Cardiac septum (tissue), 1 donor: Measurements from ENCODE around the gene MYL12A. TPM values are rescaled to one million over a fixed set of nuclear protein-coding genes. Genes with fewer than 3 reads are reported as not detected.

Experiments used
- DNase-seq: peaks from one replicate; pipeline ENCODE4 v3.0.0-alpha.2; 2020; ENCODE audit warnings: low spot score
- intact Hi-C: fragments of 100-400 bp; cut with DNase I; formaldehyde crosslinking; loops from one replicate; pipeline ENCODE4 v1.14.0; 2022
- total RNA-seq: library from RNA; stranded (reverse); fragmentation: NEBNext Ultra II Directional; extraction: Animal tissue kit (Norgen Biotek cat#: 25700); gene quantifications from one replicate; pipeline ENCODE4 v1.2.1, GENCODE V29; 2021
- donor health status: DM: no; HTN: no; CAD: no.

Gene MYL12A
- total RNA-seq, 1 donor from 2014 or later: 4,186 TPM

- intact Hi-C loops: no loop called here
- no peak for DNase-seq
Measured at GRCh38 chr18:3250237-3251107, 2.9 kb downstream of the MYL12A start.

- DNase-seq: no peak
Measured at GRCh38 chr18:3251249-3251962, 3.8 kb downstream of the MYL12A start.

GRCh38 chr18:3251963-3252277, 4.3 kb downstream of the MYL12A start:
- intact Hi-C loops: no loop called here
- DNase-seq: no peak

More at GRCh38 chr18:3251249-3251962, 3.8 kb downstream of the MYL12A start:
- intact Hi-C loops: no loop called here

- intact Hi-C loops: no loop called here
- no peak for DNase-seq
Measured at GRCh38 chr18:3252843-3253242, 5.2 kb downstream of the MYL12A start.

GRCh38 chr18:3254725-3255124, 7.1 kb downstream of the MYL12A start:
- no peak for DNase-seq

GRCh38 chr18:3255611-3256165, 8.1 kb downstream of the MYL12A start:
- intact Hi-C loops: no loop called here
- no peak for DNase-seq

More at GRCh38 chr18:3254725-3255124, 7.1 kb downstream of the MYL12A start:
- intact Hi-C loops: no loop called here

GRCh38 chr18:3256693-3257626, 9.4 kb downstream of the MYL12A start:
- intact Hi-C loops: no loop called here
- no peak for DNase-seq

GRCh38 chr18:3257627-3258120, 10.1 kb downstream of the MYL12A start:
- DNase-seq: no peak
- intact Hi-C loops: no loop called here

- no peak for DNase-seq
- intact Hi-C loops: loop anchor here (5.0 to 10.0 kb wide), 3 partner anchors 191 to 514 kb away; partner anchors contain the start of gene TGIF1
Measured at GRCh38 chr18:3260995-3261372, 13.4 kb downstream of the MYL12A start.

GRCh38 chr18:3261373-3262233, 14.0 kb downstream of the MYL12A start, which contains the start of gene MYL12B:
Gene MYL12B, plus strand, starts transcription at chr18:3262133. Its CDS starts 10,766 bp downstream, at chr18:3272899.
- DNase-seq: peak; percentile 93
- intact Hi-C loops: loop anchor here (5.0 to 10.0 kb wide), 3 partner anchors 191 to 513 kb away; partner anchors contain the start of gene TGIF1

- intact Hi-C loops: loop anchor here (5.0 to 10.0 kb wide), 3 partner anchors 190 to 512 kb away; partner anchors contain the start of gene TGIF1
- peak; percentile 78 for DNase-seq
Measured at GRCh38 chr18:3262234-3263131, 14.9 kb downstream of the MYL12A start.

GRCh38 chr18:3263132-3263700, 15.6 kb downstream of the MYL12A start:
- intact Hi-C loops: loop anchor here (5.0 to 10.0 kb wide), 3 partner anchors 189 to 512 kb away; partner anchors contain the start of gene TGIF1
- DNase-seq: no peak

GRCh38 chr18:3264362-3264761, 16.8 kb downstream of the MYL12A start:
- no peak for DNase-seq
- intact Hi-C loops: loop anchor here (5.0 to 10.0 kb wide), 3 partner anchors 188 to 510 kb away; partner anchors contain the start of gene TGIF1

GRCh38 chr18:3265564-3266033, 18.0 kb downstream of the MYL12A start:
- intact Hi-C loops: loop anchor here (10.0 kb wide), 1 partner anchor 509 kb away; no protein-coding TSS in a partner anchor
- no peak for DNase-seq

- intact Hi-C loops: loop anchor here (10.0 kb wide), 1 partner anchor 509 kb away; no protein-coding TSS in a partner anchor
- DNase-seq: no peak
Measured at GRCh38 chr18:3266062-3266608, 18.5 kb downstream of the MYL12A start.

GRCh38 chr18:3268306-3268705, 20.7 kb downstream of the MYL12A start:
- DNase-seq: no peak
- intact Hi-C loops: loop anchor here (10.0 kb wide), 1 partner anchor 506 kb away; no protein-coding TSS in a partner anchor
